Measurements from ENCODE around the gene CD226. TPM values are rescaled to one million over a fixed set of nuclear protein-coding genes. Genes with fewer than 3 reads are reported as not detected.

CD226 gene
- total and polyA plus RNA-seq, 2 of the 4 experiments (the other 2 are of a cell fraction), result 0.29 to 1.1 TPM

DNA sequence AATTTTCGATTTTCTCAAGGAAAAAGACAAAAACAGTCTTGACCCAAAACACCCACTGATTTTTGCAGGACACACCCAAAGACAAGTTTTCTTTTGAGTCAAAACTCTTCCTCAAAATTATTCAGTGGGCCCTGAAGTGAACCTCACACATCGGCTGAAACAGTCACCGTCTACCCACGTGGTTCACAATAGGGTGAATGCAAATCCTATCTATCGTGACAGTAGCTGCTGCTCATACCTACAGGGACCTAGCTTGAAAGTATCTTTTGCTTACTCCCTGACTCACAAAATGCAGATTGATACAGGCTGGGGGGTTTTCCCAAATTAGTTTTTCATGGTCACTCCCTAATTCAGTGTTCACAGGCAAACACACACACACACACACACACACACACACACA, 10.7 kb upstream of the CD226 start:
- ChIA-PET POLR2A (ENCODE audit: unreplicated experiment) (no interaction called here), CTCF (no interaction called here)
- no peak overlapping the region for H3K4ac ChIP-seq (ENCODE audit: low read depth, low read length)
- in situ Hi-C loops (cut with MboI; ENCODE audit: low sequenced_read_pairs) (no loop called here), dilution Hi-C loops (cut with HindIII; ENCODE audit: low sequenced_read_pairs, unreplicated experiment) (no loop called here), intact Hi-C loops (cut with micrococcal nuclease) (no loop called here)
- H2BK15ac ChIP-seq (ENCODE audit: low read depth, low read length), result no peak overlapping the region
- no peak overlapping the region for H4K8ac ChIP-seq (ENCODE audit: low read depth in 2 of 2, low read length in 2 of 2)
- BruUV-seq (replicated peaks), result no TSS peak
- no peak overlapping the region for H2AFZ ChIP-seq (replicated peaks; ENCODE audit: low read length, poor library complexity)
- H3K9ac ChIP-seq (ENCODE audit: low read depth, low read length), result no peak overlapping the region
- TF ChIP-seq POLR2A (IDR thresholded peaks at IDR 0.05; ENCODE audit: low read depth, low read length) (no peak), CEBPB (IDR thresholded peaks at IDR 0.05; ENCODE audit: low read depth, low read length) (no peak), SMC3 (IDR thresholded peaks at IDR 0.05; ENCODE audit: low read depth, low read length) (no peak), FOS (IDR thresholded peaks at IDR 0.05; ENCODE audit: low read depth, low read length) (no peak), MAFK (IDR thresholded peaks at IDR 0.05; ENCODE audit: low read depth, low read length) (no peak), RCOR1 (IDR thresholded peaks at IDR 0.05; ENCODE audit: insufficient replicate concordance, low read length) (no peak), NFE2L2 (IDR thresholded peaks at IDR 0.05; ENCODE audit: low read depth, low read length) (no peak), CHD1 (IDR thresholded peaks at IDR 0.05; ENCODE audit: low read depth, low read length) (no peak), RAD21 (IDR thresholded peaks at IDR 0.05; ENCODE audit: low read length) (no peak), RFX5 (IDR thresholded peaks at IDR 0.05; ENCODE audit: low read depth, low read length) (no peak), BHLHE40 (IDR thresholded peaks at IDR 0.05; ENCODE audit: low read depth, low read length) (no peak), MAZ (IDR thresholded peaks at IDR 0.05; ENCODE audit: borderline replicate concordance, low read depth, low read length) (no peak), MXI1 (IDR thresholded peaks at IDR 0.05; ENCODE audit: borderline replicate concordance, low read depth, low read length) (no peak)
- TF ChIP-seq, protein P1, sequence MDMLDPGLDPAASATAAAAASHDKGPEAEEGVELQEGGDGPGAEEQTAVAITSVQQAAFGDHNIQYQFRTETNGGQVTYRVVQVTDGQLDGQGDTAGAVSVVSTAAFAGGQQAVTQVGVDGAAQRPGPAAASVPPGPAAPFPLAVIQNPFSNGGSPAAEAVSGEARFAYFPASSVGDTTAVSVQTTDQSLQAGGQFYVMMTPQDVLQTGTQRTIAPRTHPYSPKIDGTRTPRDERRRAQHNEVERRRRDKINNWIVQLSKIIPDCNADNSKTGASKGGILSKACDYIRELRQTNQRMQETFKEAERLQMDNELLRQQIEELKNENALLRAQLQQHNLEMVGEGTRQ (IDR thresholded peaks at IDR 0.05; ENCODE audit: low read depth, low read length), result no peak
- TF ChIP-seq, protein P2, sequence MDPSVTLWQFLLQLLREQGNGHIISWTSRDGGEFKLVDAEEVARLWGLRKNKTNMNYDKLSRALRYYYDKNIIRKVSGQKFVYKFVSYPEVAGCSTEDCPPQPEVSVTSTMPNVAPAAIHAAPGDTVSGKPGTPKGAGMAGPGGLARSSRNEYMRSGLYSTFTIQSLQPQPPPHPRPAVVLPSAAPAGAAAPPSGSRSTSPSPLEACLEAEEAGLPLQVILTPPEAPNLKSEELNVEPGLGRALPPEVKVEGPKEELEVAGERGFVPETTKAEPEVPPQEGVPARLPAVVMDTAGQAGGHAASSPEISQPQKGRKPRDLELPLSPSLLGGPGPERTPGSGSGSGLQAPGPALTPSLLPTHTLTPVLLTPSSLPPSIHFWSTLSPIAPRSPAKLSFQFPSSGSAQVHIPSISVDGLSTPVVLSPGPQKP (IDR thresholded peaks at IDR 0.05; ENCODE audit: borderline replicate concordance, low read depth, low read length), result no peak
- TF ChIP-seq, protein P3, sequence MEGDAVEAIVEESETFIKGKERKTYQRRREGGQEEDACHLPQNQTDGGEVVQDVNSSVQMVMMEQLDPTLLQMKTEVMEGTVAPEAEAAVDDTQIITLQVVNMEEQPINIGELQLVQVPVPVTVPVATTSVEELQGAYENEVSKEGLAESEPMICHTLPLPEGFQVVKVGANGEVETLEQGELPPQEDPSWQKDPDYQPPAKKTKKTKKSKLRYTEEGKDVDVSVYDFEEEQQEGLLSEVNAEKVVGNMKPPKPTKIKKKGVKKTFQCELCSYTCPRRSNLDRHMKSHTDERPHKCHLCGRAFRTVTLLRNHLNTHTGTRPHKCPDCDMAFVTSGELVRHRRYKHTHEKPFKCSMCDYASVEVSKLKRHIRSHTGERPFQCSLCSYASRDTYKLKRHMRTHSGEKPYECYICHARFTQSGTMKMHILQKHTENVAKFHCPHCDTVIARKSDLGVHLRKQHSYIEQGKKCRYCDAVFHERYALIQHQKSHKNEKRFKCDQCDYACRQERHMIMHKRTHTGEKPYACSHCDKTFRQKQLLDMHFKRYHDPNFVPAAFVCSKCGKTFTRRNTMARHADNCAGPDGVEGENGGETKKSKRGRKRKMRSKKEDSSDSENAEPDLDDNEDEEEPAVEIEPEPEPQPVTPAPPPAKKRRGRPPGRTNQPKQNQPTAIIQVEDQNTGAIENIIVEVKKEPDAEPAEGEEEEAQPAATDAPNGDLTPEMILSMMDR (conservative IDR thresholded peaks at IDR 0.05; ENCODE audit: low read depth, low read length), result no peak
- H3K18ac ChIP-seq (ENCODE audit: low read depth, low read length), result no peak overlapping the region
- H4K5ac ChIP-seq (ENCODE audit: low read depth, low read length), result no peak overlapping the region
- H4K20me1 ChIP-seq (ENCODE audit: insufficient read depth, low read length), result no peaks in the 10 kb centered on the region
- DNase-seq, result no peak
- no peaks in the 10 kb centered on the region for H3K9me3 ChIP-seq (ENCODE audit: control insufficient read depth, insufficient read depth, low read length)
- no peak overlapping the region for H2AK9ac ChIP-seq (replicated peaks; ENCODE audit: low read depth, low read length, poor library complexity)
- H3K27me3 ChIP-seq (ENCODE audit: control insufficient read depth, insufficient read depth, low read length), result no peaks in the 10 kb centered on the region
- no peak overlapping the region for H3K4me2 ChIP-seq (ENCODE audit: low read depth, low read length)
- H3K79me1 ChIP-seq (ENCODE audit: low read depth in 1 of 2, low read length in 2 of 2), result no peaks in the 10 kb centered on the region
- H3K14ac ChIP-seq (replicated peaks; ENCODE audit: low read depth, low read length), result no peak overlapping the region; the same call in 1 of the 2 replicates
- no peak overlapping the region for H4K91ac ChIP-seq (ENCODE audit: insufficient read depth, low read depth, low read length)
- H3K36me3 ChIP-seq (ENCODE audit: control insufficient read depth, insufficient read depth, low read length), result no peaks in the 10 kb centered on the region
- no peak overlapping the region for H3K4me3 ChIP-seq (ENCODE audit: insufficient read depth, low read depth, low read length)
- no peak overlapping the region for H3K27ac ChIP-seq (ENCODE audit: insufficient read depth, low read length)
- H3K23ac ChIP-seq (ENCODE audit: low read depth, low read length), result no peak overlapping the region
- H2BK20ac ChIP-seq (ENCODE audit: low read depth, low read length), result no peak overlapping the region
- H3K9me1 ChIP-seq (ENCODE audit: insufficient read depth, low read length), result 0 out of 2 replicates have a peak, but pooled peaks cover 2% of the 10 kb centered on the region
- WGBS, 2 experiments (ENCODE audit: extremely low coverage in 2 of 2, insufficient read length in 1 of 2), result 96% methylated on average over 3 of the region's 5 CpGs; no CpG with 5 or more reads in 1 of the 2 experiments
- no peak for ATAC-seq (ENCODE audit: low read depth)
- no peak overlapping the region for H2AK5ac ChIP-seq (ENCODE audit: low read depth, low read length)
- H3K4me1 ChIP-seq (ENCODE audit: control insufficient read depth, insufficient read depth, low read length), result no peaks in the 10 kb centered on the region
- no peak overlapping the region for H3K56ac ChIP-seq (ENCODE audit: extremely low read depth, insufficient read depth, low read length)
- H2BK120ac ChIP-seq (ENCODE audit: low read depth, low read length), result no peak overlapping the region
- H2BK5ac ChIP-seq (ENCODE audit: low read depth, low read length, poor library complexity, severe bottlenecking), result no peak overlapping the region

All from IMR-90 (cell line).